ENCODE data around the gene VSIG10L2. TPM values are rescaled to one million over a fixed set of nuclear protein-coding genes. Genes with fewer than 3 reads are reported as not detected.

Gene VSIG10L2
- total RNA-seq, 1 donor from 2014 or later = not detected

- Histone ChIP-seq H3K27ac (no peak overlapping the region), H3K36me3 (no peaks in the 10 kb centered on the region), H3K4me3 (no peak overlapping the region), H3K4me1 (no peaks in the 10 kb centered on the region), H3K27me3 (ENCODE audit: low read depth) (peaks cover 3% of the 10 kb centered on the region), H3K9me3 (no peaks in the 10 kb centered on the region)
- no peak for TF ChIP-seq CTCF (IDR thresholded peaks at IDR 0.05)
- intact Hi-C loops (cut with DNase I) = no loop called here
- DNase-seq (no peak), ATAC-seq (no peak)
These were observed 1.4 kb upstream of the VSIG10L2 start for GRCh38 chr11:125944350-125945010.

GRCh38 chr11:125945011-125945796 lies 640 bp upstream of the VSIG10L2 start:
- no peaks in the 10 kb centered on the region for H3K9me3 ChIP-seq
- H3K4me1 ChIP-seq = no peaks in the 10 kb centered on the region
- no peak for ATAC-seq
- no peak for TF ChIP-seq CTCF (IDR thresholded peaks at IDR 0.05)
- no peak for DNase-seq
- peaks cover 3% of the 10 kb centered on the region for H3K27me3 ChIP-seq (ENCODE audit: low read depth)
- no peak overlapping the region for H3K27ac ChIP-seq
- no peaks in the 10 kb centered on the region for H3K36me3 ChIP-seq
- H3K4me3 ChIP-seq = no peak overlapping the region
- intact Hi-C loops (cut with DNase I) = no loop called here

- Histone ChIP-seq H3K4me3 (no peak overlapping the region), H3K9me3 (no peaks in the 10 kb centered on the region), H3K36me3 (no peaks in the 10 kb centered on the region), H3K4me1 (no peaks in the 10 kb centered on the region), H3K27me3 (ENCODE audit: low read depth) (peaks cover 3% of the 10 kb centered on the region), H3K27ac (no peak overlapping the region)
- no peak for DNase-seq
- intact Hi-C loops (cut with DNase I) = no loop called here
- TF ChIP-seq CTCF (IDR thresholded peaks at IDR 0.05) = no peak
- no peak for ATAC-seq
These were observed 1.0 kb downstream of the VSIG10L2 start for GRCh38 chr11:125946712-125947418.

GRCh38 chr11:125947419-125948277 lies 1.8 kb downstream of the VSIG10L2 start:
- TF ChIP-seq CTCF (IDR thresholded peaks at IDR 0.05) = no peak
- H3K4me3 ChIP-seq = no peak overlapping the region
- ATAC-seq (no peak), DNase-seq (no peak)
- H3K27me3 ChIP-seq (ENCODE audit: low read depth) = peaks cover 3% of the 10 kb centered on the region
- H3K27ac ChIP-seq = no peak overlapping the region
- no peaks in the 10 kb centered on the region for H3K4me1 ChIP-seq
- intact Hi-C loops (cut with DNase I) = no loop called here
- no peaks in the 10 kb centered on the region for H3K36me3 ChIP-seq
- H3K9me3 ChIP-seq = no peaks in the 10 kb centered on the region
